GM18502 (cell line): ENCODE data around the gene ARVCF.

Experiments
- ATAC-seq: cut with Tn5 transposase; IDR thresholded peaks from one replicate; pipeline ENCODE4 v1.9.1; 2021; ENCODE audit warnings: mild to moderate bottlenecking; ENCODE audit not compliant: unreplicated experiment, poor library complexity

Gene ARVCF

GRCh38 chr22:20054485-20054884 is 37.9 kb upstream of the ARVCF start:
- ATAC-seq, result no peak

- no peak for ATAC-seq
Measured at GRCh38 chr22:20054034-20054427, 37.4 kb upstream of the ARVCF start.

GRCh38 chr22:20053407-20054033 is 36.9 kb upstream of the ARVCF start:
- no peak for ATAC-seq

- no peak for ATAC-seq
Measured at GRCh38 chr22:20052309-20053259, 36.0 kb upstream of the ARVCF start.

GRCh38 chr22:20051927-20052308 is 35.3 kb upstream of the ARVCF start:
- ATAC-seq, result no peak

- no peak for ATAC-seq
Measured at GRCh38 chr22:20046730-20047129, 30.1 kb upstream of the ARVCF start.

GRCh38 chr22:20044495-20045151 is 28.0 kb upstream of the ARVCF start:
- no peak for ATAC-seq

GRCh38 chr22:20043997-20044342 is 27.3 kb upstream of the ARVCF start:
- ATAC-seq, result no peak

- no peak for ATAC-seq
Measured at GRCh38 chr22:20043057-20043996, 26.7 kb upstream of the ARVCF start.

GRCh38 chr22:20040327-20041200 is 23.9 kb upstream of the ARVCF start:
- ATAC-seq, result no peak

- ATAC-seq, result no peak
Measured at GRCh38 chr22:20039683-20040325, 23.2 kb upstream of the ARVCF start.

- ATAC-seq, result no peak
Measured at GRCh38 chr22:20038574-20038973, 22.0 kb upstream of the ARVCF start.

GRCh38 chr22:20037419-20037818 is 20.8 kb upstream of the ARVCF start:
- no peak for ATAC-seq

- ATAC-seq, result no peak
Measured at GRCh38 chr22:20036535-20037392, 20.1 kb upstream of the ARVCF start.

- no peak for ATAC-seq
Measured at GRCh38 chr22:20036084-20036482, 19.5 kb upstream of the ARVCF start.

- ATAC-seq, result no peak
Measured at GRCh38 chr22:20035375-20036083, 18.9 kb upstream of the ARVCF start.

- ATAC-seq, result no peak
Measured at GRCh38 chr22:20034143-20034542, 17.5 kb upstream of the ARVCF start.
